Neural cell (in vitro differentiated cells): ENCODE measurements around the gene C1QTNF9.

Experiments used
- EP300 ChIP-seq: fragments of 450-650 bp; conservative IDR thresholded peaks from 2 replicates; pipeline ENCODE4 v1.6.1; 2014; ENCODE audit warnings: antibody characterized with exemption, mild to moderate bottlenecking, moderate library complexity; ENCODE audit not compliant: poor library complexity, severe bottlenecking
- EZH2 ChIP-seq: fragments of 200-600, 300-800 bp; shearing (Covaris generic), sonication (generic); IDR thresholded peaks from 2 replicates; pipeline ENCODE4 v1.6.1; 2014; ENCODE audit warnings: antibody characterized with exemption, low read length, borderline replicate concordance, mild to moderate bottlenecking; ENCODE audit not compliant: insufficient read depth, poor library complexity, severe bottlenecking
- POLR2AphosphoS5 ChIP-seq: IDR thresholded peaks from 2 replicates; pipeline ENCODE4 v1.6.1; 2012
- TAF1 ChIP-seq: IDR thresholded peaks from 2 replicates; pipeline ENCODE4 v1.6.1; 2012; ENCODE audit warnings: low read depth
- TF ChIP-seq, protein P1 (sequence below): fragments of 450-650 bp; IDR thresholded peaks from 2 replicates; pipeline ENCODE4 v1.5.1; 2014; ENCODE audit warnings: antibody characterized with exemption, mild to moderate bottlenecking, moderate library complexity; ENCODE audit not compliant: poor library complexity, severe bottlenecking
- TF ChIP-seq, protein P2 (sequence below): IDR thresholded peaks from 2 replicates; pipeline ENCODE4 v1.6.1; 2012; ENCODE audit warnings: borderline replicate concordance

DNA sequence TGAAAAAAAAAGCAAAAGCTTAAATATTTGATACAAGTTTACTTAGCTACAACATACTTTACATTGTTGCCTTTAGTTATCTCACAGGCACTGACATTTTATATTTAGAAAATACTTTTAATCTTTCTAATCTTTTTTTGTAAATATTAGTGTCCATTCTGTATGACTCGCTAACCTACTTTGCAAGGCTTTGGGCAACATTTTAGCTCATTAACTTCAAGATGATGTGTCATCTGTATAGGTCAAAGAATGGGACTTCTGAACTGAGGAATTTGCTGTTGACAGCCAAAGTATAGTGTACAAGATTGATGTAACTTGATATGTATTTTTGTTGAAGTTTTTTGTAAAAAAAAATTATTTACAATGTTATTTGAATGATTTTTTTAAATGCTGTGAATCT, 2.7 kb upstream of the C1QTNF9 start:
- TF ChIP-seq, protein P1, sequence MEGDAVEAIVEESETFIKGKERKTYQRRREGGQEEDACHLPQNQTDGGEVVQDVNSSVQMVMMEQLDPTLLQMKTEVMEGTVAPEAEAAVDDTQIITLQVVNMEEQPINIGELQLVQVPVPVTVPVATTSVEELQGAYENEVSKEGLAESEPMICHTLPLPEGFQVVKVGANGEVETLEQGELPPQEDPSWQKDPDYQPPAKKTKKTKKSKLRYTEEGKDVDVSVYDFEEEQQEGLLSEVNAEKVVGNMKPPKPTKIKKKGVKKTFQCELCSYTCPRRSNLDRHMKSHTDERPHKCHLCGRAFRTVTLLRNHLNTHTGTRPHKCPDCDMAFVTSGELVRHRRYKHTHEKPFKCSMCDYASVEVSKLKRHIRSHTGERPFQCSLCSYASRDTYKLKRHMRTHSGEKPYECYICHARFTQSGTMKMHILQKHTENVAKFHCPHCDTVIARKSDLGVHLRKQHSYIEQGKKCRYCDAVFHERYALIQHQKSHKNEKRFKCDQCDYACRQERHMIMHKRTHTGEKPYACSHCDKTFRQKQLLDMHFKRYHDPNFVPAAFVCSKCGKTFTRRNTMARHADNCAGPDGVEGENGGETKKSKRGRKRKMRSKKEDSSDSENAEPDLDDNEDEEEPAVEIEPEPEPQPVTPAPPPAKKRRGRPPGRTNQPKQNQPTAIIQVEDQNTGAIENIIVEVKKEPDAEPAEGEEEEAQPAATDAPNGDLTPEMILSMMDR = no peak
- TF ChIP-seq EP300 = no peak
- no peak for TF ChIP-seq POLR2AphosphoS5
- TF ChIP-seq EZH2 = no peak
- TF ChIP-seq, protein P2, sequence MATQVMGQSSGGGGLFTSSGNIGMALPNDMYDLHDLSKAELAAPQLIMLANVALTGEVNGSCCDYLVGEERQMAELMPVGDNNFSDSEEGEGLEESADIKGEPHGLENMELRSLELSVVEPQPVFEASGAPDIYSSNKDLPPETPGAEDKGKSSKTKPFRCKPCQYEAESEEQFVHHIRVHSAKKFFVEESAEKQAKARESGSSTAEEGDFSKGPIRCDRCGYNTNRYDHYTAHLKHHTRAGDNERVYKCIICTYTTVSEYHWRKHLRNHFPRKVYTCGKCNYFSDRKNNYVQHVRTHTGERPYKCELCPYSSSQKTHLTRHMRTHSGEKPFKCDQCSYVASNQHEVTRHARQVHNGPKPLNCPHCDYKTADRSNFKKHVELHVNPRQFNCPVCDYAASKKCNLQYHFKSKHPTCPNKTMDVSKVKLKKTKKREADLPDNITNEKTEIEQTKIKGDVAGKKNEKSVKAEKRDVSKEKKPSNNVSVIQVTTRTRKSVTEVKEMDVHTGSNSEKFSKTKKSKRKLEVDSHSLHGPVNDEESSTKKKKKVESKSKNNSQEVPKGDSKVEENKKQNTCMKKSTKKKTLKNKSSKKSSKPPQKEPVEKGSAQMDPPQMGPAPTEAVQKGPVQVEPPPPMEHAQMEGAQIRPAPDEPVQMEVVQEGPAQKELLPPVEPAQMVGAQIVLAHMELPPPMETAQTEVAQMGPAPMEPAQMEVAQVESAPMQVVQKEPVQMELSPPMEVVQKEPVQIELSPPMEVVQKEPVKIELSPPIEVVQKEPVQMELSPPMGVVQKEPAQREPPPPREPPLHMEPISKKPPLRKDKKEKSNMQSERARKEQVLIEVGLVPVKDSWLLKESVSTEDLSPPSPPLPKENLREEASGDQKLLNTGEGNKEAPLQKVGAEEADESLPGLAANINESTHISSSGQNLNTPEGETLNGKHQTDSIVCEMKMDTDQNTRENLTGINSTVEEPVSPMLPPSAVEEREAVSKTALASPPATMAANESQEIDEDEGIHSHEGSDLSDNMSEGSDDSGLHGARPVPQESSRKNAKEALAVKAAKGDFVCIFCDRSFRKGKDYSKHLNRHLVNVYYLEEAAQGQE = no peak
- TF ChIP-seq TAF1 = no peak
